ENCODE measurements around the gene ANK2. TPM values are rescaled to one million over a fixed set of nuclear protein-coding genes. Genes with fewer than 3 reads are reported as not detected.

The ANK2 gene
- total and polyA plus RNA-seq, 2 of the 13 experiments (the other 11 are each of a cell fraction or from before 2014, with no cell fraction given): 2.7 to 15.1 TPM

- Histone ChIP-seq H3K36me3 (replicated peaks in 1 of 2; ENCODE audit: control insufficient read depth in 1 of 2, insufficient read depth in 2 of 2, low read length in 2 of 2) (no peaks in the 10 kb centered on the region), H3K79me2 (ENCODE audit: insufficient read depth, low read length) (no peaks in the 10 kb centered on the region), H2AFZ (ENCODE audit: low read length) (peak overlapping the region; percentile 44), H3K9ac (ENCODE audit: insufficient read depth, low read depth, low read length) (peak overlapping the region; percentile 80), H3K27ac (ENCODE audit: extremely low read length, insufficient read depth, low read length) (peak overlapping the region; percentile 98), H3K4me3 (replicated peaks in 1 of 3; ENCODE audit: insufficient read depth in 1 of 3, low read depth in 2 of 3, low read length in 3 of 3) (peak overlapping the region; percentile 30 to 70 (median 60)), H3K27me3 (ENCODE audit: control insufficient read depth in 1 of 2, insufficient read depth in 2 of 2, low read length in 2 of 2) (no peaks in the 10 kb centered on the region), H4K20me1 (ENCODE audit: insufficient read depth, low read length) (no peaks in the 10 kb centered on the region), H3K9me3 (ENCODE audit: low read length) (no peaks in the 10 kb centered on the region), H3K4me2 (ENCODE audit: low read depth, low read length) (peak overlapping the region; percentile 96), H3K4me1 (ENCODE audit: insufficient read depth, low read length) (peaks cover 77% of the 10 kb centered on the region)
- ATAC-seq (peak; percentile 51), FAIRE-seq (peak; percentile 88), DNase-seq (ENCODE audit: low spot score) (peak; percentile 73)
- 1% methylated on average over 10 of the region's 10 CpGs for WGBS (ENCODE audit: low lambda C conversion rate)
- intact Hi-C loops (cut with micrococcal nuclease; ENCODE audit: unreplicated experiment): loop anchor here (5.0 to 10.0 kb wide), 2 partner anchors 40 to 618 kb away; partner anchors contain the start of gene CAMK2D
- ChIA-PET POLR2A (interaction anchor here (1.1 to 1.2 kb wide), 3 partner anchors 30 to 39 kb away, joined by 3 to 11 read pairs (median 3); no protein-coding TSS in a partner anchor), CTCF (ENCODE audit: low intra/inter-chr PET ratio, low total read pairs) (no interaction called here)
- in situ Hi-C loops (cut with HindIII; ENCODE audit: extremely low pct_ligation_motif_present, low pct_unique_long_range_greater_than_20kb): no loop called here
- BruUV-seq (replicated peaks): TSS peak; percentile 95
- TF ChIP-seq TGIF2 (CRISPR knock-in tag; IDR thresholded peaks at IDR 0.05) (0 out of 2 replicates have a peak, but pooled peaks have one; percentile 27), FOXA1 (IDR thresholded peaks at IDR 0.05) (no peak), FOXA1 (CRISPR knock-in tag; IDR thresholded peaks at IDR 0.05) (peak; percentile 20; the same call in 1 of the 2 replicates), ZNF235 (CRISPR knock-in tag; IDR thresholded peaks at IDR 0.05; ENCODE audit: borderline replicate concordance) (no peak), SALL1 (CRISPR knock-in tag; IDR thresholded peaks at IDR 0.05) (peak; percentile 56), RARA (CRISPR knock-in tag; IDR thresholded peaks at IDR 0.05) (0 out of 2 replicates have a peak, but pooled peaks have one; percentile 20), RBFOX2 (IDR thresholded peaks at IDR 0.05; ENCODE audit: low read depth, low read length) (peak; percentile 64), FOXK2 (IDR thresholded peaks at IDR 0.05) (peak; percentile 63; the same call in 1 of the 2 replicates), NCOA2 (CRISPR knock-in tag; IDR thresholded peaks at IDR 0.05) (peak; percentile 19; the same call in 1 of the 2 replicates), EP300 (IDR thresholded peaks at IDR 0.05; ENCODE audit: low read depth in 2 of 2, low read length in 2 of 2) (peak in 1 of 2 experiments; percentile 6; a peak in 1 of 4 replicates), EP300 (CRISPR knock-in tag; IDR thresholded peaks at IDR 0.05; ENCODE audit: borderline replicate concordance) (no peak), ZNF441 (CRISPR knock-in tag; IDR thresholded peaks at IDR 0.05; ENCODE audit: borderline replicate concordance) (0 out of 2 replicates have a peak, but pooled peaks have one; percentile 33), ARID4A (CRISPR knock-in tag; IDR thresholded peaks at IDR 0.05; ENCODE audit: borderline replicate concordance) (peak; percentile 21; the same call in 1 of the 2 replicates), MAFG (CRISPR knock-in tag; IDR thresholded peaks at IDR 0.05) (no peak), SOX13 (IDR thresholded peaks at IDR 0.05) (no peak), SOX13 (CRISPR knock-in tag; conservative IDR thresholded peaks at IDR 0.05 in 1 of 2, IDR thresholded peaks at IDR 0.05 in 1 of 2) (0 out of 4 replicates have a peak, but pooled peaks of 1 of the 2 experiments have one; percentile 21), TARDBP (CRISPR knock-in tag; IDR thresholded peaks at IDR 0.05) (0 out of 2 replicates have a peak, but pooled peaks have one; percentile 5), KMT2B (CRISPR knock-in tag; IDR thresholded peaks at IDR 0.05) (peak; percentile 57), ZSCAN9 (CRISPR knock-in tag; IDR thresholded peaks at IDR 0.05; ENCODE audit: borderline replicate concordance) (0 out of 2 replicates have a peak, but pooled peaks have one; percentile 15), FOXA3 (CRISPR knock-in tag; IDR thresholded peaks at IDR 0.05) (peak; percentile 26; the same call in 1 of the 2 replicates), EZH2 (conservative IDR thresholded peaks at IDR 0.05; ENCODE audit: low read depth, low read length) (no peak)
- TF ChIP-seq, protein P1, sequence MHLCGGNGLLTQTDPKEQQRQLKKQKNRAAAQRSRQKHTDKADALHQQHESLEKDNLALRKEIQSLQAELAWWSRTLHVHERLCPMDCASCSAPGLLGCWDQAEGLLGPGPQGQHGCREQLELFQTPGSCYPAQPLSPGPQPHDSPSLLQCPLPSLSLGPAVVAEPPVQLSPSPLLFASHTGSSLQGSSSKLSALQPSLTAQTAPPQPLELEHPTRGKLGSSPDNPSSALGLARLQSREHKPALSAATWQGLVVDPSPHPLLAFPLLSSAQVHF (CRISPR knock-in tag; IDR thresholded peaks at IDR 0.05): no peak
These were observed 97.5 kb downstream of the ANK2 start for GRCh38 chr4:113146876-113147358.
